ENCODE measurements around the gene ZNF805. TPM values are rescaled to one million over a fixed set of nuclear protein-coding genes. Genes with fewer than 3 reads are reported as not detected.

The ZNF805 gene
- total and polyA plus RNA-seq, 2 of the 13 experiments (the other 11 are each of a cell fraction or from before 2014, with no cell fraction given) = 5.1 to 12.8 TPM

DNA sequence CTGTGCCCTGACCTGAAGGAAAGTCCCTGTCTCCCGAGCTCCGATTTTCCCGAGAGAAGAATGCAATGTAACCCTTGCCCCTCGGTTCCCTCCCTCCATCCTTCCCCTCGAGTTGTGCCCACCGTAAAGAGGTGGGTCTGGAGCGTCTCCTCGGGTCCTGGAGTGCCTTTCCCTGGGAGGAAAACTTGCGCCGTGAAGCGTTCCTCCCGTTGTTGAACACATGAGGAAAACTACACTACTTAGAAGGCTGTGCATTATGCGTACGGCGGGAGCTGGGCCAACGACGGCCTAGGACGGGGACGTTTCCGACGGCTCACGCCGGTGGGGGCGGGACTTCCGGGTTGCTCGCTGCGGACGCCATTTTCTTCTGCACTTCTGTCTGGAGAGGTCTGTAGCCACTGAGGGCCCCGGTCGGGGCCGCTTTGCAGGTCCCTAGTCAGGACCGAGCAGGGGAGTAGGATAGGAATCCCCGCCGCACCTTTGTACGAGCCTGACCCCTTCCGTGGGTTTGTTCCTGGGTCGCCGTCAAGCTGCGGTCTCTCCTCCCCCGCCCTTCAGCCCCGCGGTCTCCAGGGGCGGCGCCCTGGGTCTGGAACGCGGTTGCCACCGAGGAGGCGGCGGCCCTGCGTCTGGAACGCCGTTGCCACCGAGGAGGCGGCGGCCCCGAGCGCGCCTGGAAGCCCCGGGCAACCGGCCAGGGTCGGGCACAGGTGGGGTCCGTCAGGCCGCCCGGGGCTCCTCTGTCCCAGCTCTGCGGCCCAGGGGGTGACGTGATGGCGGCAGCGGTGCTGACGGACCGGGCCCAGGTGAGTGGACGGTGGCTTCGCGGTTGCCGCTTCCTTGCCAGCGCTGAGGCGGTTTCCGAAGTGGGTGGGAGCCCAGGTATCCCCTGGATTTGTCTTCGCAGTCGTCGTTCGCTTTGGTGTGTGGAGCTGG lies 49.0 kb upstream of the ZNF805 start, which contains the start of gene ZNF264 (continued):
- TF ChIP-seq, protein P1, sequence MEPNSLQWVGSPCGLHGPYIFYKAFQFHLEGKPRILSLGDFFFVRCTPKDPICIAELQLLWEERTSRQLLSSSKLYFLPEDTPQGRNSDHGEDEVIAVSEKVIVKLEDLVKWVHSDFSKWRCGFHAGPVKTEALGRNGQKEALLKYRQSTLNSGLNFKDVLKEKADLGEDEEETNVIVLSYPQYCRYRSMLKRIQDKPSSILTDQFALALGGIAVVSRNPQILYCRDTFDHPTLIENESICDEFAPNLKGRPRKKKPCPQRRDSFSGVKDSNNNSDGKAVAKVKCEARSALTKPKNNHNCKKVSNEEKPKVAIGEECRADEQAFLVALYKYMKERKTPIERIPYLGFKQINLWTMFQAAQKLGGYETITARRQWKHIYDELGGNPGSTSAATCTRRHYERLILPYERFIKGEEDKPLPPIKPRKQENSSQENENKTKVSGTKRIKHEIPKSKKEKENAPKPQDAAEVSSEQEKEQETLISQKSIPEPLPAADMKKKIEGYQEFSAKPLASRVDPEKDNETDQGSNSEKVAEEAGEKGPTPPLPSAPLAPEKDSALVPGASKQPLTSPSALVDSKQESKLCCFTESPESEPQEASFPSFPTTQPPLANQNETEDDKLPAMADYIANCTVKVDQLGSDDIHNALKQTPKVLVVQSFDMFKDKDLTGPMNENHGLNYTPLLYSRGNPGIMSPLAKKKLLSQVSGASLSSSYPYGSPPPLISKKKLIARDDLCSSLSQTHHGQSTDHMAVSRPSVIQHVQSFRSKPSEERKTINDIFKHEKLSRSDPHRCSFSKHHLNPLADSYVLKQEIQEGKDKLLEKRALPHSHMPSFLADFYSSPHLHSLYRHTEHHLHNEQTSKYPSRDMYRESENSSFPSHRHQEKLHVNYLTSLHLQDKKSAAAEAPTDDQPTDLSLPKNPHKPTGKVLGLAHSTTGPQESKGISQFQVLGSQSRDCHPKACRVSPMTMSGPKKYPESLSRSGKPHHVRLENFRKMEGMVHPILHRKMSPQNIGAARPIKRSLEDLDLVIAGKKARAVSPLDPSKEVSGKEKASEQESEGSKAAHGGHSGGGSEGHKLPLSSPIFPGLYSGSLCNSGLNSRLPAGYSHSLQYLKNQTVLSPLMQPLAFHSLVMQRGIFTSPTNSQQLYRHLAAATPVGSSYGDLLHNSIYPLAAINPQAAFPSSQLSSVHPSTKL (CRISPR knock-in tag; IDR thresholded peaks at IDR 0.05) = peak; percentile 39; the same call in 1 of the 2 replicates
- TF ChIP-seq DMAP1 (CRISPR knock-in tag; IDR thresholded peaks at IDR 0.05) = peak; percentile 64
- TF ChIP-seq ZFP36L1 (CRISPR knock-in tag; IDR thresholded peaks at IDR 0.05) = no peak
- TF ChIP-seq, protein P2, sequence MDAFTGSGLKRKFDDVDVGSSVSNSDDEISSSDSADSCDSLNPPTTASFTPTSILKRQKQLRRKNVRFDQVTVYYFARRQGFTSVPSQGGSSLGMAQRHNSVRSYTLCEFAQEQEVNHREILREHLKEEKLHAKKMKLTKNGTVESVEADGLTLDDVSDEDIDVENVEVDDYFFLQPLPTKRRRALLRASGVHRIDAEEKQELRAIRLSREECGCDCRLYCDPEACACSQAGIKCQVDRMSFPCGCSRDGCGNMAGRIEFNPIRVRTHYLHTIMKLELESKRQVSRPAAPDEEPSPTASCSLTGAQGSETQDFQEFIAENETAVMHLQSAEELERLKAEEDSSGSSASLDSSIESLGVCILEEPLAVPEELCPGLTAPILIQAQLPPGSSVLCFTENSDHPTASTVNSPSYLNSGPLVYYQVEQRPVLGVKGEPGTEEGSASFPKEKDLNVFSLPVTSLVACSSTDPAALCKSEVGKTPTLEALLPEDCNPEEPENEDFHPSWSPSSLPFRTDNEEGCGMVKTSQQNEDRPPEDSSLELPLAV (CRISPR knock-in tag; conservative IDR thresholded peaks at IDR 0.05; ENCODE audit: low read depth) = no peak
- no peak for TF ChIP-seq SRSF1 (optimal IDR thresholded peaks at IDR 0.05; ENCODE audit: low read depth, low read length)
- TF ChIP-seq, protein P3, sequence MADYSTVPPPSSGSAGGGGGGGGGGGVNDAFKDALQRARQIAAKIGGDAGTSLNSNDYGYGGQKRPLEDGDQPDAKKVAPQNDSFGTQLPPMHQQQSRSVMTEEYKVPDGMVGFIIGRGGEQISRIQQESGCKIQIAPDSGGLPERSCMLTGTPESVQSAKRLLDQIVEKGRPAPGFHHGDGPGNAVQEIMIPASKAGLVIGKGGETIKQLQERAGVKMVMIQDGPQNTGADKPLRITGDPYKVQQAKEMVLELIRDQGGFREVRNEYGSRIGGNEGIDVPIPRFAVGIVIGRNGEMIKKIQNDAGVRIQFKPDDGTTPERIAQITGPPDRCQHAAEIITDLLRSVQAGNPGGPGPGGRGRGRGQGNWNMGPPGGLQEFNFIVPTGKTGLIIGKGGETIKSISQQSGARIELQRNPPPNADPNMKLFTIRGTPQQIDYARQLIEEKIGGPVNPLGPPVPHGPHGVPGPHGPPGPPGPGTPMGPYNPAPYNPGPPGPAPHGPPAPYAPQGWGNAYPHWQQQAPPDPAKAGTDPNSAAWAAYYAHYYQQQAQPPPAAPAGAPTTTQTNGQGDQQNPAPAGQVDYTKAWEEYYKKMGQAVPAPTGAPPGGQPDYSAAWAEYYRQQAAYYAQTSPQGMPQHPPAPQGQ (CRISPR knock-in tag; IDR thresholded peaks at IDR 0.05; ENCODE audit: borderline replicate concordance) = no peak
- no peak for TF ChIP-seq ZBTB8A (CRISPR knock-in tag; IDR thresholded peaks at IDR 0.05; ENCODE audit: borderline replicate concordance, low read depth)
- no peak for TF ChIP-seq ZNF775 (CRISPR knock-in tag; IDR thresholded peaks at IDR 0.05; ENCODE audit: borderline replicate concordance)
- TF ChIP-seq NCOA1 (CRISPR knock-in tag; IDR thresholded peaks at IDR 0.05) = peak; percentile 84; the same call in 1 of the 2 replicates
- no peak for TF ChIP-seq MXD4 (CRISPR knock-in tag; IDR thresholded peaks at IDR 0.05)
- TF ChIP-seq ZNF496 (CRISPR knock-in tag; IDR thresholded peaks at IDR 0.05; ENCODE audit: insufficient replicate concordance) = no peak
- TF ChIP-seq ZNF510 (CRISPR knock-in tag; IDR thresholded peaks at IDR 0.05; ENCODE audit: low read depth) = no peak
- TF ChIP-seq ZNF431 (CRISPR knock-in tag; IDR thresholded peaks at IDR 0.05; ENCODE audit: borderline replicate concordance, low read depth) = no peak
- no peak for TF ChIP-seq KLF15 (CRISPR knock-in tag; IDR thresholded peaks at IDR 0.05; ENCODE audit: borderline replicate concordance)
- TF ChIP-seq, protein P4, sequence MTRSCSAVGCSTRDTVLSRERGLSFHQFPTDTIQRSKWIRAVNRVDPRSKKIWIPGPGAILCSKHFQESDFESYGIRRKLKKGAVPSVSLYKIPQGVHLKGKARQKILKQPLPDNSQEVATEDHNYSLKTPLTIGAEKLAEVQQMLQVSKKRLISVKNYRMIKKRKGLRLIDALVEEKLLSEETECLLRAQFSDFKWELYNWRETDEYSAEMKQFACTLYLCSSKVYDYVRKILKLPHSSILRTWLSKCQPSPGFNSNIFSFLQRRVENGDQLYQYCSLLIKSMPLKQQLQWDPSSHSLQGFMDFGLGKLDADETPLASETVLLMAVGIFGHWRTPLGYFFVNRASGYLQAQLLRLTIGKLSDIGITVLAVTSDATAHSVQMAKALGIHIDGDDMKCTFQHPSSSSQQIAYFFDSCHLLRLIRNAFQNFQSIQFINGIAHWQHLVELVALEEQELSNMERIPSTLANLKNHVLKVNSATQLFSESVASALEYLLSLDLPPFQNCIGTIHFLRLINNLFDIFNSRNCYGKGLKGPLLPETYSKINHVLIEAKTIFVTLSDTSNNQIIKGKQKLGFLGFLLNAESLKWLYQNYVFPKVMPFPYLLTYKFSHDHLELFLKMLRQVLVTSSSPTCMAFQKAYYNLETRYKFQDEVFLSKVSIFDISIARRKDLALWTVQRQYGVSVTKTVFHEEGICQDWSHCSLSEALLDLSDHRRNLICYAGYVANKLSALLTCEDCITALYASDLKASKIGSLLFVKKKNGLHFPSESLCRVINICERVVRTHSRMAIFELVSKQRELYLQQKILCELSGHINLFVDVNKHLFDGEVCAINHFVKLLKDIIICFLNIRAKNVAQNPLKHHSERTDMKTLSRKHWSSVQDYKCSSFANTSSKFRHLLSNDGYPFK (CRISPR knock-in tag; IDR thresholded peaks at IDR 0.05; ENCODE audit: borderline replicate concordance) = peak; percentile 67; the same call in 1 of the 2 replicates
- TF ChIP-seq ZNF879 (CRISPR knock-in tag; IDR thresholded peaks at IDR 0.05) = no peak

Measured in HepG2 (cell line).